COLO829 (cell line): ENCODE data around the gene TMEM141.

Source experiments
- DNase-seq: peaks from one replicate; pipeline ENCODE4 v3.0.0; 2012; ENCODE audit warnings: low spot score

The TMEM141 gene

DNA sequence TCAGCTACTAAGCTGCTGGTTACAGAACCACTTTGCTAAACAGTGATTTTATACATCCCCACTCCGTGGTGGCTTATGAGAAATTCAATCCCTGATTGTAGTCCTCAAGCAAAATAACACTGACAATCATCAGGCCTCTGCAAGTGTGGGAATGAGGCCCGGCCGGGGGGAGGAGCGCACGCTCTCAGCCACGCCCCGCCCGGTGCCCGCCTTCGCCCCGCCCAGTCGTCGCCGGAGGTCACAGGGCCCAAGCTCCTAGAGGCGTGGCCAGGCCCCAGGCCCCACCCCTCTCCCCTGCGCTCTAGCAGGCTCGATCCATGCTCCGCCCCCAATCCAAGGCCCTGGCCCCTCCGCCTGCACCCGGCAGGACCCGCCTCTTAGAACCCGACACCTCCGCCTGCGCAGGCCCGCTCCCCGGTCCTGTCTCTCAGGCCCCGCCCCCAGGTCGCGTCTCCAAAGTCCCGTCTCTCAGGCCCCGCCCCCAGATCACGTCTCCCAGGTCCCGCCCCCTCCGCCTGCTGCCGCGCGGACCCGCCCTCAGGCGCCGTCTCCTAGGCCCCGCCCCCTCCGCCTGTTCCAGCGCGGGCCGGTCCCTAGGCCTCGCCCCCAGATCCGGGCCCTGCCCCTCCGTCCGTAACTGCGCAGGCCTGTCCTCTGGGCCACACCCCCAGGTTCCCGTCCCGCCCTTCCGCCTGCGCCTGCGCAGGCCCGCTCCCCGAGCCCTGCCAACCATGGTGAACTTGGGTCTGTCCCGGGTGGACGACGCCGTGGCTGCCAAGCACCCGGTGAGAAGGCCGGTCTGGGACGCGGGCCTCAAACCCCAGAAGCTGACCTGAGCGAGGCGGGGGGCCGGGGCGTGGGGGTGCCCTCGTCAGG is at the start of gene TMEM141:
Gene TMEM141, plus strand, starts transcription at position 705 of the 876 bp plus-strand sequence. Its CDS starts 27 bp downstream, at position 732.
- DNase-seq = peak; percentile 100

DNA sequence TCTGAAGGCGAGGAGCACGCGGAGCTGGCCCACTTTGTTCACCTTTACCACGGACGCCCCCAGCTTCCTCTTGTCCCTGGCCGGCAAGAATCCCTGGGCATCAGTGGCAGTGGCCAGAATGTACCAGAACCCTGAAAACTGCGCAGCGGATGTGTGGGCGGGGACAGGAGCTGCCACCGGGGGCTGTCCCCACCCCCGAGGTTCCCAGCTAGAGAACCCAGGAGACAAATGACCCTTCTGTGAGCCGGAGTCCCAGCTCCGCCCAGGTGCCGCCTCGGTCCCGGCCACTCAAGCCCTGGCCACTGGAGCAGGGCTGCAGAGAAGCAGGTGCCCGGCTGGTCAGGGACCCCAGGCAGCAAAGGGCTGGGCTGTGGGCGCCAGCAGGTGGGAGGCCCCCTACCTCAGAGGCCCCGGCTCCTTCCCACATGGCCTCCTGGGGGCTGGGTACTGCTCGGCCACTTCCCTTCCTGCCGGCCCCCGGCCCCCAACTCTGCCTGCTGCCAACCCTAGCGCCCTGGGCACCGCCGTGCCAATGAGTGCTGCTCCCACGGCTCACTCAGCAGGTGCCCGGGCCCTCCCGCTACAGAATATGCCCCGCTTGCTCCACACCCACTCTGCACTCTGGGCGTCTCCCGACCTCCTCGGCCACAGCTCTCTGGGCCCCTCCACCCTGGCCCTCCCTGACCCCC is 49.1 kb upstream of the TMEM141 start:
- no peak for DNase-seq

DNA sequence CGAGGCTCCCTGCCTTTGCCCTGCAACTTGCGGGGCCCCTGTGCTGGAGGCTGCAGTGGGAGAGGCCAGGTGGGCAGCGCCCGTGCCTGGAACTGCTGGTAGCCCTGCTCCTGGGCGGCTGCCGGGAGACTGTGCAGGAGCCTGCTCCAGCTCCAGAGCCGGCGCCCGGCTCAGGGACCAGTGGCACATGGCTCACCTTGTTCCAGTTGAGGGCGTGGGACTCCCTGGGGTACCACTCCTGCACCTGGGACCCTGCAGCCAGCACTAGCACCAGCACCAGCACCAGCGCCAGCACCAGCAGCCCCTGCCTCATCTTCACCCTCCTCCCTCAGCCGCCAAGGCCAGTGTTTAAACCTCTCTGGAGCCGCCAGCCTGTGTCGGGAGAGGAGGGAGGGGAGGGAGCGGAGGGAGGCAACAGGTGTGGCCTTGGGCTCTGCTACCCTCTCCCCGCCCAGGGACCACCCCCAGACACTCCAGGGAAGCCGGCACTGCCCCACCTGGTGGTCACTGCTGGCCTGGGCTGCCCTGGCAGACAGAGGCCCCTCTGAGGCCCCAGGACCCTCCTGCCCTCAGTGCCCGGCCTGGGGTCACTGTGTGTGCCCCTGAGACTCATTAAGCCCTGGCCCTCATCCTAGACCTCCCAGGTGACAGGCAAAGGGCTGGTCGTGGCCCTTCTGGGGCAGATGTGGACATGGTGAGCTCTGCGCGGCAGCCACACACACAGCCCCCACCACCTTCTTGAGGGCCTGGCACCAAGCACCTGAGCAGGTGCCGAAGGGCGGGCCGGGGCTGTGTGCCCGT is 48.4 kb upstream of the TMEM141 start, which contains the start of gene LCN10:
Gene LCN10, minus strand, starts transcription at position 350 of the 801 bp plus-strand sequence. Its CDS starts 37 bp downstream, at position 313.
- DNase-seq = no peak

DNA sequence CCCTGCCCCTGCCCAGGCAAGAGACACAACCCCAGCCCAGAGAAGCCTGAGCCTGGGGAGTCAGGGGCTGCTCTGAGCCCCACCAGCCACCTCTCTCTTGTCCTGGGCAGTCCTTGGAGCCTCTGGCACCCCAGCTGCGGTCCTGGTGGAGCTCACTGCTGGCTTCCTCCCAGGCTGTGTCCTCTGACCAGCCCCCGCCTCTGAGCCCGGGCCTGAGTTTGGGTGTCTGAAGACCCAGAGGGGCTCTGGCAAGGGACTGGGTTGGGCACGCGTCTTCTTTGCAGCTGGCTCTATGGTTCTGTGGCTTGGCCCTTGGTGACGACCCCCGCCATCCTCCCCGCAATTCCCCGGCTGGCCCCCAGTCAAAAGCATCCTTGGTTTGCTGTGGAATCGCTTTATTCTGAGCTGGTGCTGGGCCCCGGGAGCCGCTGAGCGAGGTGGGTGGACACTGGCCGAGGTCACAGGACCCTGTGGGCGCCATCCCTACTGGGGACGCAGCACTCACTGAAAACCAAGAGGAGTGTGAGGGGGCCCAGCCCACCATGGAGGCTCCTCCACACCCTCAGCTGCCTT is 47.4 kb upstream of the TMEM141 start:
- DNase-seq = no peak

DNA sequence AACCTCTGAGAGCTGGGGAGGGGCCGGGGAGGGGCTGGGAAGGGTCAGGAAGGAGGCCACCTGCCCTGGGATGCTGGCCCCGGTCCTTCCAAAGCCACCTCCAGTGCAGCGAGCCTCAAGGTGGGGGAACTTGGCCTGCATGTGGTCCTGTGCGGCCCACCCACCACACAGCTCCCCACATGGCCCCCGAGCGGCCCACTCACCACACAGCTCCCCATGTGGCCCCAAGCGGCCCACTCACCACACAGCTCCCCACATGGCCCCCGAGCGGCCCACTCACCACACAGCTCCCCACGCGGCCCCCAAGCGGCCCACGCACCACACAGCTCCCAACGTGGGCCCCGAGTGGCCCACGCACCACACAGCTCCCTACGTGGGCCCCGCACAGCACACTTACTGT is 46.4 kb upstream of the TMEM141 start:
- DNase-seq = no peak

DNA sequence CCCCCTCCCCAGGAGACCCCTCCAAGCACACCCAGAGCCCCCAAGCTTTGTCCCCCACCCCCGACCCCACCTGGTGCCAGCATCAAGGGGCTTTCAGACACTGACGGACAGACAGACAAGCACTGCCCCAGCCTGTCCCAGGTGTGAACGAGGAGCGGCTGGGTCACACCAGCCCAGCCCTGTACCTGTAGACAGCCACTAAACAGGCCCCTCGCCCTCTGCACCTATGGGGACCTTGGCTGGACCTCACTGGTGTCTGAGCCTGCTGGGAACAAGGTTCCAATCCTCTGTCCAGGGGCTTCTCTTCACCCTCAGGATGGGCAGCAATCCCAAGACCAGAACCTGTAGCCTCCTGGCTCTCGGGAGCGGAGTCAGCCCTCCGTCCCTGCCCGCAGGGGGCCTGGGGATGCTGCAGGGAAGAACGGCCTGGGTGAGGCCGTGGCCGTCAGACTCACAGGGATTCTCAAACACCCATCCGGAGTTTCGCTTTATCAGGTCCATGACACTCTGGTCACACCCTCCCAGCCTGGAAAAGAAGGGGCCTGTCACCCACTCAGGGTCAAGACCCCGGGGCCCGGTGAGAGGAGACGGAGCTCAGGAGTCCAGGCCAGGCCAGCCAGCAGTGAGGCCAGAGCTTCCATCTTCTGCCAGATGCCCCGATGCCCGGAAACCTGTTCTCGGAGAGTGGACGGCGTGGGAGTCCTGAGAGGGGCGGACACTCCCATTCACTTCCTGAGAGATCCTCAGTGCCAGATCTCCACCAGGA is 45.6 kb upstream of the TMEM141 start:
- no peak for DNase-seq

DNA sequence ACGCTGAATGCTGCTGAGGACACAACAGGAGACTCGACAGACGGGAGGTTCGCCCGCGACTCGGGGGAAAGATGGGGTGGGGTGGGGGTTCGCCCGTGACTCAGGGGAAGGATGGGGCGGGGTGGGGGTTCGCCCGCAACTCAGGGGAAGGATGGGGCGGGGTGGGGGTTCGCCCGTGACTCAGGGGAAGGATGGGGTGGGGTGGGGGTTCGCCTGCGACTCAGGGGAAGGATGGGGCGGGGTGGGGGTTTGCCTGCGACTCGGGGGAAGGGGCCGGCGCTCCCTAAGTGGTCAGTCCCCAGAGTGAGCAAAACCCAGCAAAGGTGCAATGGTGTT is 45.0 kb upstream of the TMEM141 start:
- no peak for DNase-seq

DNA sequence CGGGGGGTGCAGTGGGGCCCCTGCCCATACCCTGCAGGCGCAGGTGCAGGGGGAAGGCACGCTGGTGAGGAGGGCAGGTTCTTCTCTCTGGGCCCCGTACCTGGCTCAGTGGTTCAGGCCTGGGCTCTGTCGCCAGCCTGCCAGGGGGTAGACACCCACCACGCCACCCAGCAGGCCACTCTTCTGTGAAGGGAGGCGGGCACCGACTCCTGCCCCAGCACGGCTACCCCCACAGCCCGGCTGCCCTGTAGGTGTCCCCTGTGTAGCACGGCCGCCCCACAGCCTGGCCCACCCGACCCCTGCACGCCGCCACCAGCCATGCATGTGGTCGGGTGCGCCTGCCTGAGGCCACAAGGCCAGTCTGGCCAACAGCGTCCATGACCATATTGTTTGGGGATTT is 44.5 kb upstream of the TMEM141 start:
- DNase-seq = no peak

DNA sequence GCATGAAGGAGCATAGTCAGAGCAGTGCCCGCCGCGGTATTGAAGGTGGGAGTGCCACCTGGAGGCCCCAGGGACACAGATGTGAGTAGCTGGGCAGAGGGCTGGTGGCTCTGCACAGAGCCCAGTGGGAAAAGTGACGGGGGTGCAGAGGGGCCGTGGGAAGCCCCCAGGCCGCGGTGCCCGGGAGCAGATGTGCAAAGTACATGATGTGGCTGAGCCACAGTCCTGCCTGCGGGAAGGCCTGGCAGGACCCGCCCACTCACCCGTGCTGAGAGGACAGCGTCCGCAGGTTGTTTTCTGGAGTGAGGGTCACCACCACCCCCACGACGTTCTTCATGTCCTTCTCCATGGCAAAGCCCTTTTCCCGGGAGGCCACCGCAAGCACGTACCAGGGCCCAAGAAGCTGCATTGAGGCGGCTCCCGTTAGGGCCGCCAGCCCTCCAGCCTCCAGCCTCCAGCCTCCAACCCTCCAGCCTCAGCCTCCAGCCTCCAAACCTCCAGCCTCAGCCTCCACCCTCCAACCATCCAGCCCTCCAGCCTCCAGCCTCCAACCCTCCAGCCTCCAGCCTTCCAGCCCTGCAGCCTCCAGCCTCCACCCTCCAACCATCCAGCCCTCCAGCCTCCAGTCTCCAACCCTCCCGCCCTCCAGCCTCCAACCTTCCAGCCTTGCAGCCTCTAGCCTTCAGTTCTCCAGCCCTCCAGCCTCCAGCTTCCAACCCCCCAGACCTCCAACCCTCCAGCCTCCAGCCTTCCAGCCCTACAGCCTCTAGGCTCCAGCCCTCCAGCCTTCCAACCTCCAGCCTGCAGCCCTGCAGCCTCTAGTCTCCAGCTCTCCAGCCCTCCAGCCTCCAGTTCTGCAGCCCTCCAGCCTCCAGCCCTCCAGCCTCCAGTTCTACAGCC is 43.7 kb upstream of the TMEM141 start:
- no peak for DNase-seq

DNA sequence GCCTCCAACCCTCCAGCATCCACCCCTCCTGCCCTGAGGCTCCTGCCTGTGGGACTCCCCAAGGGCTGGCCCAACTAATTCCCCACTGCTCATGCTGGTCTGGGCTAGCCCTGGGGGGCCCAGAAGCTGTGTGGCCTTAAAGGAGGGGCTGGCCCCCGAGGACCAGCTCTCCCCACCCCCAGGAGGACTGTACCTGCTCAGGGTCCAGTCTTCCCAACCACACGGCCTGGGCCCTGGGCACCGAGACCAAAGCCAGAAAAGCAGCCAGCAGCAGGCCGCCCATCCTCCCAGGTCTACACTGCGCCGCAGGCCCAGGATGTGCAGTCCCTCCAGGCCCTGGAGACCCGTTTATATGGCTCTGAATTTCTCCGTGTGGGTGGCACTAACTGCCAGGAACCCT is 42.9 kb upstream of the TMEM141 start, which contains the start of gene LCN6:
Gene LCN6, minus strand, starts transcription at position 325 of the 400 bp plus-strand sequence. Its CDS starts 42 bp downstream, at position 283.
- DNase-seq = no peak

DNA sequence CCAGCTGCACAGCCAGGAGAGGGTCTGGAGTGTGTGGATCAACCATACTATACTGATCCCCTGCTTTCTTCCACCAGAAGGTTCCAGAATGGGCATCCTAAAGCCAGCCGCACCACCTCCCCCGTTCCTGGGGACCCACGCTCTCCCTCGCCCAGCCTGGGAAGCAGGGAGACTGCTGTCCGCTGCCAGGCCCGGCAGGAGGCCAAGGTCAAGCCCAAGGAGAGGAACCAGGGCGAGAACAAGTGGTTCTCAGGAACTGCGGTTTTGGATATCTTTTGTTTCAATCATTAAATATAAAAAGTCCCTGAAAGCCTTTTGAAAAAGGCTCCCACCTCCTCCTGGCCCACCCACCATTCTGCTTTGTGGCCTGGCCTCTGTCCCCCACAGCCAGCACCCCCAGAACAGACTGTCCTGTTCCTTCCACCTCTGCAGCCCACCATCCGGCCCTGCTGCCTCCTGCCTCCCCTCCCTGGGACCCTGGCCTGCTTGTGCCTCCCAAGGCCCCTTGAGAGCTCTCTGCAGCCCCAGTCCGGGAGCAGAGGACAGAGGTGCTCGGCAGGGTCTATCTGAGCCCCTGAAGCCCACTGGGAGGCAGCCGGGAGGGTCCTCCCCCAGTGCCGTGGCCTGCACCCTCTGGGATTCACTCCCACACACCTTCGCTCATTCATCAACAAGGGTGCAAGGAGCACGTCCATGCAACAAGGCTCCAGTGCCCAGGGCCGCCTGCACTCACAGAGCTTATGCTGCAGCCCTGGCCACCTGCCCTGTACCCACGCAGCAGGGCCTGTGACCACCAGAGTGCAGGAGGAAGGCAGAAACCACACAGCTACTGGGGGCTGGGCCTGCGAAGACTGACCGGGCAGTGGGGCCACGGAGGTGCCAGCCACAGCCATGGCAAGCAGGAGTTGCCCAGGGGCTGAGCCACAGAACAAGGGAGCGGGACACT is 42.2 kb upstream of the TMEM141 start:
- no peak for DNase-seq

DNA sequence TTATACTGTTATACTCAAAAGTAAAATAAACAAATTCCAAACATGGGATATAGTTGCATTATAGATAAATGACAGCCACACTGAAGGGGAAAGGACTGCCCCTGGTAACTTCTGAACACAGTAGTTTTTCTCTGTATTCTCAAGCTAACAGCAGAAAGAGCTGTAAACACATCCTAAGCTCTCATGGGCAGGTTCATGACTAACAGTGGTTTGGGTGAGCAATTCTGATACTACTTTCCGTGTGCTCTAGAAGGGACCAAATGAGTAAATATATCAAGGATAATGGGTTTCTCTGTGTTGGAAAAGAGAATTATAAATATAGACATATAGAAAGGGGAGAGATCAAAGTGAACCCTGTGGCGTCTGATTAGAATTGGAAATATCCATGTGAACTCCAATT is 40.6 kb upstream of the TMEM141 start:
- no peak for DNase-seq

DNA sequence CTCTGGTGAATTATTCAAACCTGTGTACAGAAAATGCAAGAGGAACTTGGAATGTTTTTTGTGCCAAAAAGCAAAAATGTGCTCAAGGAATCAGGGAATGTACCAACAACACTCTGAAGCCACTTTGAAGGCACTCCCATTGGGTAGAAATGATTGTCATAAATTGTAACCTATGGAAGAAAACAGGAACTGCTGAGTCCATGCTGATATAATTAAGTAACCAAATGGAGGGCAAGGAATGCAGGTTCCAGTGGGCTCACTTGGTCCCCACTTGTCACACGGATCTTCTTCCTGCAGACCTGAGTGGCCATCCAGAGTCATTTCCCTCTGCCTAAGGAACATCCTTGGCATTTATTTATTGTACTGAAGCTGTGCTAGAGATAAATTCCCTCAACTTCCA is 39.9 kb upstream of the TMEM141 start:
- DNase-seq = no peak

DNA sequence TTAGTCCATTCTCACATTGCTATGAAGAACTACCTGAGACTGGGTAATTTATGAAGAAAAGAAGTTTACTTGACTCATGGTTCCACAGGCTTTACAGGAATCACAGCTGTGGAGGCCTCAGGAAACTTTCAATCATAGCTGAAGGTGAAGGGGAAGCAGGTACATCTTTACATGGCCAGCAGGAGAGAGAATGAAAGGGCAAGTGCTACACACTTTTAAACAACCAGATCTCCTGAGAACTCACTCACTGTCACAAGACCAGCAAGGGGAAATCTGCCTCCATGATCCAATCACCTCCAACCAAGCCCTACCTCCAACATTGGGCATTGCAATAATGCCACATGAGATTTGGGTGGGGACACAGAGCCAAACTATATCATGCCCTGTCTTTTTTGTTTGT is 39.3 kb upstream of the TMEM141 start:
- no peak for DNase-seq

DNA sequence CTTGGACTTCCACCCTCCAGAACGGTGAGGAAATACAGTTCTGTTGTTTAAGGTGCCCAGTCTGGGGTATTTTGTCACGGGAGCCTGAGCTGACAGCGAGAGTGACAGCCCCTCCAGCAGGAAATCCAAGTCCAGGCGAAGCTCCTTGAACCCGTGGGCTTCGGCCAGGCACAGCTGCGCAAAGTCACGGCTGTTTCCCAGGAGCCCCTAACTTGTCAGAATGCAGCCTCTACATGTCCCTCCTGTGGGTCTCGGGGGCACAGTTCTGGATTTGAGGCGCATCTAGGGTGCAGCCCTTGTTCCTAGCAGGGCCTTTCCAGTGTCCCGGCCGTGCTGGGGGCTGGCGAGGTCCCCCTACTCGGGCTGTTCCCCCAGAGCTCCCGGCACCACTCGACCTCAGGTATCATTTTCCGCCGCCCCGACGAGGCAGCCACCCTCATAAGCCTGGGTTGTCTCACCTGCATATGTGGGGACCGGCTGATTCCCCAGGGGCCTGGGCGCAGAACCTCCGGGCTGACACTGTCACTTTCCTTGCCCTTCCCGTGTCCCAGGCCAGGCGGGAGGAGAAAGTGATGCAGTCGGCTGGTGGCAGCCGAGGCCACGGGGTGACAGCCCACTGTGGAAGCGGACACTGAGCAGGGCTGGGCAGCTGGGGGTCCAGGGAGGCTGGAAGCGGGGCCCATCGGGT is 37.6 kb upstream of the TMEM141 start:
- no peak for DNase-seq

DNA sequence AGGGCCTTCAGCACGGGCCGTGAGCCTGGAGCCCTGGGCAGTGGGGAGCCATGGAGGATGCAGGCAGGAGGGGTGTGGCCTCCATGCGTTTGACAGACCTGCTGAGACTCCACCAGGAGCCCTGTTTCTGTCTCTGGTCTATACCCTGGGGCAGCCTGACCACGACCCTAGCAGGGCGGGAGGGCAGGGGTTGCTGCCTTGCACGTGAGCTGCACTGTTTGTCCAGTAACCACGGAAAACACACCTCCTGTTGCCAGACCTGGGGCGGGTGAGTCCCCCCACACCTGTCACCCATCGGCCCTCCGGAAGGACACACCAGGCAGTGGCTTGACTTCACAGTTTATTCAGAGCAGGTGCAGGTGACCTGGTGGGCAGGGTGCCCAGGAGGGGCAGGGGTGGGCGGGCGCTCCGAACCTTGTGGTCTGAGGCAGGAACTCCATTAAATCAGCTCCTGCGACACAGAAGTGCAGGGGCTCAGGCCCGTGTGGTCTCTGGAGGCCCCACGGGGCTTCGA is 37.0 kb upstream of the TMEM141 start:
- DNase-seq = no peak

DNA sequence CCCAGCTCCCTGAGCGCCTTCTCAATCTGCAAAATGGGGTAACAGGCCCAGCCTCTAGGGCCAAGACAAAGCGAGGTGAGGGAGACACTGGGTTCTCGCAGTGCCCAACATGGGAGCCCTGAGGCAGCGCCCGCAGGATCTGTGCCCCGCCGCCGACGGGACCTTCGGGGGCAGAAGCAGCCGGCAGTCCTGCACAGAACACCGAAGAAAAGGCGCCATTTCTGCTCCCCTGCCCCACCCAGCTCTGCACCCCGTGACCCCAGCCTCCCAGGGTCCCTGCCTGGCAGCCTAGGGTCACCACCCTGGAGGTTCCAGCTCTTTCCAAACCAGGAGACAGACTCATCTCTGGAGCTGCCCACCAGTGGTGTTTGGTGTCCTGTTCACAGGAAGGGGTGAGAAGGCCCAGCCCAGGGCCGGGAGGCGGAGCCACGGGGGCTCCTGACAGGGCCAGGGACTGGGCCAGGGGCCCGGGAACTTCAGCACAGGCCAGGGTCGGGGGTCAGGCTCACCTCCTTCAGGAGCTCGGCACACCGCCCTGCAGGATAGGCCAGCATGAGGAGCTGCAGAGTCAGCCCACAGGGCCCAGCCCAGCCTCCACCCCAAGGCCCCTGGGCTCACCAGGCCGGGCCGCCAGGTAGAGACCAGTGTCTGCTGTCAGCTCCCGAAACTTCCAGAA is 36.4 kb upstream of the TMEM141 start:
- no peak for DNase-seq
